ENCODE results near the gene MROH7.
"Not testable (repeated sequence)": the region's sequence is repeated elsewhere in the genome, so short reads cannot be mapped to it uniquely, and the experiment has no call there.

- TF ChIP-seq, protein P1, sequence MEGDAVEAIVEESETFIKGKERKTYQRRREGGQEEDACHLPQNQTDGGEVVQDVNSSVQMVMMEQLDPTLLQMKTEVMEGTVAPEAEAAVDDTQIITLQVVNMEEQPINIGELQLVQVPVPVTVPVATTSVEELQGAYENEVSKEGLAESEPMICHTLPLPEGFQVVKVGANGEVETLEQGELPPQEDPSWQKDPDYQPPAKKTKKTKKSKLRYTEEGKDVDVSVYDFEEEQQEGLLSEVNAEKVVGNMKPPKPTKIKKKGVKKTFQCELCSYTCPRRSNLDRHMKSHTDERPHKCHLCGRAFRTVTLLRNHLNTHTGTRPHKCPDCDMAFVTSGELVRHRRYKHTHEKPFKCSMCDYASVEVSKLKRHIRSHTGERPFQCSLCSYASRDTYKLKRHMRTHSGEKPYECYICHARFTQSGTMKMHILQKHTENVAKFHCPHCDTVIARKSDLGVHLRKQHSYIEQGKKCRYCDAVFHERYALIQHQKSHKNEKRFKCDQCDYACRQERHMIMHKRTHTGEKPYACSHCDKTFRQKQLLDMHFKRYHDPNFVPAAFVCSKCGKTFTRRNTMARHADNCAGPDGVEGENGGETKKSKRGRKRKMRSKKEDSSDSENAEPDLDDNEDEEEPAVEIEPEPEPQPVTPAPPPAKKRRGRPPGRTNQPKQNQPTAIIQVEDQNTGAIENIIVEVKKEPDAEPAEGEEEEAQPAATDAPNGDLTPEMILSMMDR (conservative IDR thresholded peaks at IDR 0.05; ENCODE audit: low read length) = not testable (repeated sequence)
- TF ChIP-seq EZH2phosphoT487 (IDR thresholded peaks at IDR 0.05; ENCODE audit: borderline replicate concordance) = not testable (repeated sequence)
These were observed 5.8 kb upstream of the MROH7 start for GRCh38 chr1:54635804-54636203.
